NOMO-1 treated with DMSO at 0.1 percent for 48 hours (cell line): ENCODE results near the gene RBCK1.

Source experiments
- DNase-seq: peaks from one replicate; lab custom pipeline; 2025; ENCODE audit not compliant: unreplicated experiment; lab: John Stamatoyannopoulos, UW

The RBCK1 gene

DNA sequence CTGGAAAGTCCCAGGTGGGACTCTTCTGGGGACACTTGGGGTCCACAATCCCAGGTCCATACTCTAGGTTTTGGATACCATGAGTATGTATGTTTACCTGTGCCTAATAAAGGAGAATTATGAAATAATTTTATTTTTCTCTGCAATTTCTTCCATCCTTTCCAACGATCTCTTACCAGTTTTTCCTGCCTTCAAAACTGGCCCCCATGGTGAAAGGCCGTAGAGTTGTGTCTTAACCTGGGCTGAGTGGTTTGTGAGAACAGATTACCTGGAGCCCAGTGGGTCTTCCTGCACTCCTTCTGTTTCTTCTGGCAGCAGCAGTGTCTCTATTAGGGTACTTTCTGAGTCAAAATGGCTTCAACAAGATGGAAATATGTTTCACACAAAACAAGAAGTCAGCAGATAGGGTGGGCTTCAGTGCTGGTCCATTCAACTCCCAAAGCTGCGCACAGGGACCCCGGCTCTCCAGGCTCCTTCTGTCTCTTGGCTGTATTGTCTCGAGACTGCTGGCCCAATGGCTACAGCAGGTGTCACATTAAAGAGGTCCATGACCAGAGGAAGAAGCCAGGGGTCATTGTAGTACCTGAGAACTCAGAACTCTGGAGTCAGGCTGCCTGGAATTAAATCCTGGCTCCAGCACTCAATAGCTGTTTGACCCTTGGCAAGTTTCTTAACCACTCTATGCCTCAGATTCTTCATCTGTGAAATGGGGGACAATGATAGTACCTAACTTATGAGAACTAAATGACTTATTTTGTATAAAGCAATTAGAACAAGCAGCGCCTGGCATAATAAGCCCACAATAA lies 10.5 kb upstream of the RBCK1 start:
- no peak for DNase-seq

DNA sequence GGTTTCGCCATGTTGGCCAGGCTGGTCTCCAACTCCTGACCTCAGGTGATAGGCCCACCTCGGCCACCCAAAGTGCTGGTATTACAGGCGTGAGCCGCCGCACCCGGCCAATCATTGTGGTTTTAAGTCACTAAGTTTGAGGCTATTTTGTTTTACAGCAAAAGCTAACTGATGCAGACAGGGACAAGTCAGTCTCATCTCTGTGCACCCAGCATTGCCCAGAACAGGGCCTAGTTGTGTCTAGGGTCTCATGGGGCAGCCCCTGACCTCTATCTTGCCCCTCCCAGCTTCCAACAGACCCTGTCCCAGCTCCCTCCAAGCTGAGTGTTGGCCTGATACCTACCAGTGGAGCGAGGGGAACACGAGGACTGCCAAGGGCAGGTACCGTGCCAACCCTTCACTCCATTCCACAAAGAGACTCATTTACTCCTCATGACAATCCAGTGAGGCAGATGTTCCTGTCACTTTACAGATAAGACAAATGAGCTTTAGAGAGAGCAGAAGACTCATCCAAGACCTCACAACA lies 8.9 kb upstream of the RBCK1 start:
- no peak for DNase-seq

DNA sequence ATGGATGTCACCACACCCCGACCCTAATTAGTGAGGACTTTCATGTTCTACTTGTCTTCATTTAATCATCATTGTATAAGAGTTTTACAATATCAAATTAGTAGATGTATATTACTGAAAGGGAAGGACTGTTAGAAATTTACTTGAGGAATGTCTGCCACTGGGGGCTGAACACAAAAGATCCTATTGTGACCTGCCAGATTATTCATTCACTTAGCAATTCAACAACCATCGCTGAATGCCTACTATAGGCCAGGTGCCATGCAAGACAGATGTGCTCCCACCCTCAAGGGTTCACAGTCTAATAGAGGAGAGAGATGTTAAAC lies 8.0 kb upstream of the RBCK1 start:
- DNase-seq, result no peak

DNA sequence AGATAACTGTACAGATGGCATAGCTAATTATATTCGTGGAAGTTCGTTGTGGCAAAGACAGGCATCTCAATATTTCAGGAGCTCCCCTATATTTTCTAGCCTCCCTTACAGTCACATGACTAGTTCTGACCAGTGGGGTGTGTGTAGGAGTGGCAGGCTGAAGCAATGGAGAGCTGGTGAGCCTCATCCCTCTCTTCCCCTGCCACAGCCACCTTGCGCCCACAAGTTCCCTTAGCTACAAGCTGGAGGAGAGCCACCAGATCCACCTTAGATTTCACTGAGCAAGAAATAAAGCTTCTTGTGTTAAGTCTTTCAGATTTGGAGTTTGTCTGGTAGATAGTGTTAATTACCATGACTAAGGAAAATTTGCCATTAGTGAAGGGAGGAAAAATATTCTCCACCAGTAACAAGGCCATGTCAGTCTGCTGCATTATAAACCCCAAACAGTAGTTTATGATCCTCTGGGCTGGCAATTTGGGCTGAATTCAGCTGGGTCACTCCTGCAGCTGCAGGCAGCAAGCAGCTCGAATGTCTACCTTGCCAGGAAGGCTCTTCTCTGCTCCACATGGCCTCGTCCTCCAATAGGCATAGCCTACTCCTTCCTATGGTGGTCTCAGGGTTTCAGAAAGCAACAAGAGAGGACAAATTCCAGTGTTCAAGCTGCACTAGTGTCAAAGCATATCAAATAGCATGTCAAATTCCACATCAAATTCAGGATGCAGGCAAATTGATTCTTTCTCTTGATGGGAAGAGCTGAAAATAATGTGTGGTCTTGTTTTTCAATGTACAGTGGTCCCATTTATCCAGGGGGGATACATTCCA lies 7.4 kb upstream of the RBCK1 start:
- no peak for DNase-seq

DNA sequence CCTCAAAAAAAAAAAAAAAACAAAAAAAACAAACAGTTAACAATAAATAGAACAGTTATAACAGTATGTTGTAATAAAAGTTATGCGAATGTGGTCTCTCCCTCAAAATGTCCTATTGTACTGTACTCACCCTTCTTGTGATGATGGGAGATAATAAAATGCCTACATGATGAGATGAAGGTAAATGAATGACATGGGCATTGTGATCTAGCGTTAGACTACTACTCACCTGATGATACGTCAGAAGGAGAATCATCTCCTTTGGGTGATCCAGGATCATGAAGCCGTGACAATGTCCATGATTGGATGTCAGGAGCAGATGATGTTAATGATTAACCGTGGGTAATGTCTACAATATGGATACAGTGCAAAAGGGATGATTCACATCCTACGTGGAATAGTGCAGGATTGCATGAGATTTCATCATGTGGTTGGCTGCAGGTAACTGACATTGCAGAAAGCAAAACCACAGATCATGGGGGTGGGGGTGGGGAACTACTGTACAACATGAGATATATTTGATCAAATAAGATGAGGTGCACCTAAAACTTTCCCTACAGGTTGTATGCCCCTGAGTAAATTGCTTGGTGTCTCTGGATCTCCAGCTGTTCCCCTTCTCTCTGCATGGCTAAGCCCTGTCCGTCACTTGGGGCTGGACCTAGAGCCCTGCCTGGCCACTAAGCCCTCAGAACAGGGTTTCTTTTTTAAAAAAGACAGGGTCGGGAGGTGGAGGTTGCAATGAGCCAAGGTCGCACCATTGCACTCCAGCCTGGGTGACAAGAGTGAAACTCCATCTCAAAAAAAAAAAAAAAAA lies 6.2 kb upstream of the RBCK1 start:
- no peak for DNase-seq

DNA sequence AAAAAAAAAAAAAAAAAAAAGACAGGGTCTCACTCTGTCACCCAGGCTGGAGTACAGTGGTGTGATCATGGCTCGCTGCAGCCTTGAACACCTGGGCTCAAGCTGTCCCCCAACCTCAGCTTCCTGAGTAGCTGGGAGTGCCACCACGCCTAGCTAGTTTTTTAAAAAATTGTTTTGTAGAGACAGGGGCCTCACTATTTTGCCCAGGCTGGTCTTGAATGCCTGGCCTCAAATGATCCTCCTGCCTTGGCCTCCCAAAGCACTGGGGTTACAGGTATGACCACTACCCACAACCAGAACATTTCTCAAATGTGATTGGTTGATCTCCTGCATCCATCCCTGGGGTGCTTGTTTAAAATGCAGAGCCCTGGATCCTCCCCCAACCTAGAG lies 5.6 kb upstream of the RBCK1 start:
- no peak for DNase-seq

DNA sequence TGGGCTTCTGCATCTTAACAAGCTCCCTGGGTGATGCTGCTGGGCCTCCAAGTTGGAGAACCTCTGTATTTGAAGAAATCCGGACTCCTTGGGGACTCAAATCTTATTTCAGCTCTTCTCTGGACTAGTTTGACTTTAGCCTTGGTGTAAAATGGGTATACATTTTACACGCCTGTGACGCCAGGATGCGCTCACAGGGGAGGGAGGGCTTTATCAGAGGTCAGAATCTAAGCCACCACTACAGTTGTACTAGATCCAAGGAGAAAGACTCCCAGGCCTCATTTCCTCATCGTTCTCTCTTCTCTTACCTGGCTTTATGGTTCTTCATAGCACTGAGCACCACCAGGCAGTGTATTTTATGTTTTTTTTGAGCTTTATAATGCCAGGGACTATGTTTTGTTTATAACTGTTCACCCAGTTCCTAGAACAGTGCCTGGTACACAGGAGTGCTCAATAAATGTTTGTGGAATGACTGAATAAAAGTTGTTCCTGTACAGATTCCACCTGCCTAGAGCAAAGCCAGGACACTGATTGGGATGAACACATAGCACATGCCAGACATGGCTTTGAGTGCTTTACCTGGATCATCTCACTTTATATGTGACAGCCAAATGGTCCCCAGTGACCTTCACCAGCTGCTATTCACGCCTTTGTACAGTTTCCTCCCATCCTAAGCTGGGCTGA lies 5.1 kb upstream of the RBCK1 start:
- no peak for DNase-seq

DNA sequence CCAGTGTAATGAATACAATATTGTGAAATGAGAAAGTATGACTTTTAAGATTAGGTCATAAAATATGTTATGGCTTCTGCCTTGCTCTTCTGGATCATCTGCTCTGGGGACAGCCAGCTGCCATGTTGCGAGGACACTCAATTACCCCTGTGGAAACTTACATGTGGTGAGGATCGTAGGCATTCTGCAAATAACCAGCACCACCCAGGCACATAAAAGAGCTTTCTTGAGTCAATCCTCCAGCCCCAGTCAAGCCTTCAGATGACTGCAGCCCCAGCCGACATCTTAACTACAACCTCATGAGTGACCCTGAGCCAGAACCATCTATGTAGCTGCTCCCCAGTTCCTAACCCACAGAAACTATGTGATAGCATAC lies 4.5 kb upstream of the RBCK1 start:
- no peak for DNase-seq

DNA sequence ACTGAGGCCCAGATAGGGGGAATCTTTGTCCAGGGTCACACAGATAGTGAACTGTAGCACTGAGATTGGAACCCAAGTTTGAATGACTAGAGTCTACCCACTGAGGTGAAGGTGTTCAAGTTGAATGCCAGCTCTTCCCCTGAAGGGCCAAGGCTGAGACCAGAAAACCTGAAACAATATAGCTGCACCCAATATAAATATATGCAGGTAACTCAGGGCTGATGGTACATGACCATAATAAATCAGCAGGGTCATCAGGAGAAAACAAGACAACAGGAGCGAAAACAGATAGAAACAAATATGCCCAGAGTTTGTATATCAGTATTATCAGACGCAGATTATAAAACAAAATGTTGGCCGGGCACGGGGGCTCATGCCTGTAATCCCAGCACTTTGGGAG lies 4.0 kb upstream of the RBCK1 start:
- DNase-seq, result no peak

DNA sequence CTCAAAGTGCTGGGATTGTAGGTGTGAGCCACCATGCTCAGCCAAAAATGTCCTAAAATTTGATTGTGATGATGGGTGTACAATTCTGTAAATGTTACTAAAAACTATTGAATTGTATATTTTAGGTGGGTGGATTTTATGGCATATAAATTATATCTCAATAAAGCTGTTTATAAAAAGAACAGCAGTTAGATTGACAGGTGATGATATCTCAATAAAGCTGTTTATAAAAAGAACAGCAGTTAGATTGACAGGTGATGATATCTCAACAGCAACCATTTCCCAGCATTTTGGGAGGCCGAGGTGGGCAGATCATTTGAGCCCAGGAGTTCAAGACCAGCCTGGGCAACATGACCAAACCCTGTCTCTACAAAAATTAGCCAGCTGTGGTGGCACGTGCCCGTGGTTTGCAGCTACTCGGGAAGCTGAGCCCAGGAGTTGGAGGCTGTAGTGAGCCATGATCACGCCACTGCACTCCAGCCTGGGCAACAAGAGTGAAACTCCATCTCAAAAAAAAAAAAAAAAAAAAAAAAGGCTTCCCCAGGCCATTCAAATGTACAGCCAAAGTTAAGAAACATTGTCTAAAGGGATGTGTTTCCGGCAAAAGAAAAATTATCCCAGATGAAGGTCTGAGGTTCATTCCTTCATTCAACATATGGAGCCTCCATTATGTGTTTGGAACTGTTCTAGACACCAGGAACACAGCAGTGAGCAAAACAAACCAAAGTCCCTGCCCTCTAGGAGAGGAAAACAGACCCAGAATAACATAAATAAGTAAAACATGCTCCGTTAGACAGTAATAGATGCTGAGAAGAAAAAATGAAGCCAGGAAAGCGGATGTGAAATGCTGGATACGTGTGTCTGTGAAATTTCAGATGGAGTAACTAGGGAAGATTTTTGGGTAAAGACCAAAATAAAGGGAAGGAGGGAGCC lies 1.6 kb upstream of the RBCK1 start:
- no peak for DNase-seq

DNA sequence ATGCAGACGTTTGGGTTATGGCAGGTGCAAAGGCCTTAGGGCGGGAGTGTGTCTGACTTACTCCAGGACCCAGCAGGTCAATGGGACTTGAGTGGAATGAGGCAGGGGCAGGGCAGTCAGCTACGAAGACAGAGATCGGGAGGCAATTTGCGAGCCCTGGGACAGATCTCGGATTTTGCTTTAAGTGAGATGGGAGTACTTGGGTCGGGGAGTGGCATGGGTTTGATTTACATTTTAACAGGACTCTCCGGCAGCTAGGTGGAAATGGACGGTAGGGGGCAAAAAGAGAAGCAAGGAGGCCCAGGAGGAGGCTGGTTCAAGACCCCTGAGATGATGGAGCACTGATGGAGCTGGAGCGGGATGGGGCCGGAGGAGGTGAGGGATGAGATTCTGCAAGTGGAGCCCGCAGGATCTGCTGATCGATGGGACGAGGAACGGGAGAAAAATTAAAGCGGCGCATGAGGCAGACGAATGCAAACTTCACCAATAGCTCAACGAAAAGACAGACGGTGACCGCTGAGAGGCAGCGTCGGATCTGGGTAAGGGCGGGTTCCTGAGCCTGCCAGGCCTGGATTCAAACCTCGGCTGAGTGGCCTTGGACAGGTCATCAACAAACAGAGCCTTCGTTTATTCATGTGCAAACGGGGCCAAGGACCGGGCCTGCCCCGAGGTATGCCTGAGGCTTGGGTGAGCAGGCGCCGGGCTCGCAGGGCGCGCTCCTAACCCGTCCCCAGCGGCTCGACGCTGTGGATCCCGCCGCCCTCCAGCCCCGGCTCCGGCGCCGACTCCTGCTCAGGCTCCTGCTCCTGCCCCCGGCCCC lies 756 bp upstream of the RBCK1 start:
- peak; percentile 69 for DNase-seq

DNA sequence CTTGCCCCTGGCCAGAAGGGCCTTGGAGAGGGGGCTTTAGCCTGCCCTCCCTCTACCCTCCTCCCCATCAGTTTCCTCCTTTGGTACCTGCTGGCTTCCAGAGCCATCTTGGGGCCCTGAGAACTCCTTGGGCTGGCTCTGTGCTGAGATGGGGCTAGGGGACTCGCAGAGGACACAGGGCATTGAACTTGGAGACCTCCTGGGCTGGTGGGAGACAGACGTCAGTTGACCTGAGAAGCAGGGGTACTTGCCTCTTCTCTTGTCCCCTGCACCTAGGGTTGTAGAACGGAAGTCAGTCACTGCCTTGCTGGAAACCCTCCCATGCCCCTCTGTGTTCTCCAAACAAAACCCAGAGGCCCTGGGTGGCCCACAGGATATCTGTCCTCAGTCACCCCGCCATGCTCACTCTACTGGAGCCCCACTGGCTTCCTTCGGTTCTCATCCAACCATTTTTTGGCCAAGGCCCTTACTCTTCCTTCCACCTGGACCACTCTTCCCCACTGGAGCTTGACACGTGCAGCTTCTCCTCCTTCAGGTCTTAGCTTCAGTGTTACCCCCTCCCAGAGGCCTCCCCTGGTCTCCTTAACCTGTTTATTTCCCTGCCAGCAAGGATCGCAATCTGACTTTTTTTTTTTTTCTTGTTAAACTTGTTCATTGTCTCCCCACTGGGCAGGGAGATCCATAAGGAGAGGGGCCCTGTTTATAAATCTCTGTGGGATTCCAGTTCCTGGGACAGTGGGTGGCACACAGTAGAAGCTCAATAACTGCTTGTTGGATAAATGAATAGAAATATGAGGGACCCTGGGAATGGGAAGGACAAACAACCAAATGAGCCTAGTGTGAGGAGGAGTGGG lies 971 bp downstream of the RBCK1 start:
- DNase-seq, result no peak

DNA sequence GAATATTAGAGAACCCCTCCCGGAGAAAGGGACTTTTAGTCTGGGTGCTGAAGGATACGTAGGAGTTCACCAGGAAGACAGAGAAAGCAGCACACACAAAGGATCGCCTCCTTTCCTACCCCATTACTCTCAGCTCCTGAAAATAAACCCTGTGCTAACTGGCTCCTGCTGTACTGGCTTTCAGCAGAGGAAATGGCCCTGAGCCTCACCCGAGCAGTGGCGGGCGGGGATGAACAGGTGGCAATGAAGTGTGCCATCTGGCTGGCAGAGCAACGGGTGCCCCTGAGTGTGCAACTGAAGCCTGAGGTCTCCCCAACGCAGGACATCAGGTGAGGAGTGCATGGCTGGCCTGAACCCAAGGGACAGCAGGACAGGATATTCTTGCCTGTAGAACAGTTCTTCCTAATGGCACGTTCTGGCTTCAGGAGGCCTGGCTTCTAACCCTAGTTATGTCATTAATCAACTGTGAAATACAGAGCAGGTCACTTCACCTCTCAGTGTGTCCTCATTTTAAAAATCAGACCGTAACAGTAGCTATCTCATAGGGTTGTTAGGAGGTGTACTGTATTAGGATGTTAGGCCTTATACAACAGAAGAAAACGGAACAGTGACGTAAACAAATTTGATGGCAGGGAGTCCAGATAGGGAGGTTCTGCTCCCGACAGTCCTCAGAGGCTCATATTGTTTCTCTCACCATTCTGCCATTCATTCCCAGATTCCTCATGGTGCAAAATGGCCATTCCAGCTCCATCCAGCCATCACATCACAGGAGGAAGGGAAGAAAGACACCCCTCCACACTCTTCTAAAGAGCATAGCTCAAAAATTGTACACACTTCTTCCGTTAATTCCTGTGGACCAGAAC lies 1.8 kb downstream of the RBCK1 start:
- no peak for DNase-seq

DNA sequence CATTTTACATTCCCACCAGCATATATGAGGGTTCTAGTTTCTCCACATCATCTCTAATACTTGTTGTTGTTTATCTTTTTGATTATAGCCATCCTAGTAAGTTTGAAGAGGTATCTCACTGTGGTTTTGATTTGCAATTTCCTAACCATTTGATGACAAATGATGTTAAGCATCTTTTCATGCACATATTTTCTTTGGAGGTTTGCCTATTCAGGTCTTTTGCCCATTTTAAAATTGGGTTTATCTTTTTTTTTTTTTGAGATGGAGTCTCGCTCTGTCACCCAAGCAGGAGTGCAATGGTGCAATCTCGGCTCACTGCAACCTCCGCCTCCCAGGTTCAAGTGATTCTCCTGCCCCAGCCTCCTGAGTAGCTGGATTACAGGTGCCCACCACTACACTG lies 4.0 kb downstream of the RBCK1 start:
- DNase-seq, result no peak

DNA sequence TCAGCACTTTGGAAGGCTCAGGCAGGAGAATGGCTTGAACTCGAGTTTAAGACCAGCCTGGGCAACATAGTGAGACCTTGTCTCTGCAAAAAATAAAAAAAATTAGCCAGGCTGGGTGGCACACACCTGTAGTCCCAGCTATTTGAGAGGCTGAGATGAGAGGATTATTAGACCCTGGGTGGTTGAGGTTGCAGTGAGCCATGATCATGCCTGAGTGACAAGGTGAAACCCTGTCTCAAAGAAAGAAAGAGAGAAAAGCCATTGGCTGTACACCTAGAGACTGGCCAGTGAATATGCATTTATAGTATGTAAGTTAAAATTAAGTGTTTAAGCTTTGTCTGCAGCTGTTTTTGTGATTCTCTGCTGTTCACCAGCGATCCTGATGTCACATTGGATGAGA lies 6.1 kb downstream of the RBCK1 start:
- DNase-seq, result no peak

DNA sequence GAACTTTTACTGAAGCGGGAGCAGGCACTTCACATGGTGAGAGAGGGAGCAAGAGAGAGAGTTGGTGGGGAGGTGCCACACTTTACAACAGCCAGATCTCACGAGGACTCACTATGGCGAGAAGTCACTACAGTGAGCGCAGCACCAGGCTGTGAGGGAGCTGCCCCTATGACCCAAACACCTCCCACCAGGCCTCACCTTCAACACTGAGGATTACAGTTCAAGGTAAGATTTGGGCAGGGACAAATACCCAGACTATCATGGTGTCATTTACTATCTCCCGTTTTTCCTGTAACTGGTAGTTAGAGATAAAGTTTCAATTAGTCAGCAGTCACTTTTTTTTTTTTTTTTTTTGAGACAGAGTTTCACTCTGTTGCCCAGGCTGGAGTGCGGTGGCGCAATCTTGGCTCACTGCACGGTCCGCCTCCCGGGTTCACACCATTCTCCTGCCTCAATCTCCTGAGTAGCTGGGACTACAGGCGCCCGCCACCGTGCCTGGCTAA lies 7.8 kb downstream of the RBCK1 start:
- DNase-seq, result no peak
